Putamen (tissue), 1 donor: Measurements from ENCODE around the gene ANO4.

ENCODE experiments used
- DNase-seq: peaks from one replicate; pipeline ENCODE4 v3.0.0-alpha.2; 2016; ENCODE audit warnings: low spot score

ANO4 gene

DNA sequence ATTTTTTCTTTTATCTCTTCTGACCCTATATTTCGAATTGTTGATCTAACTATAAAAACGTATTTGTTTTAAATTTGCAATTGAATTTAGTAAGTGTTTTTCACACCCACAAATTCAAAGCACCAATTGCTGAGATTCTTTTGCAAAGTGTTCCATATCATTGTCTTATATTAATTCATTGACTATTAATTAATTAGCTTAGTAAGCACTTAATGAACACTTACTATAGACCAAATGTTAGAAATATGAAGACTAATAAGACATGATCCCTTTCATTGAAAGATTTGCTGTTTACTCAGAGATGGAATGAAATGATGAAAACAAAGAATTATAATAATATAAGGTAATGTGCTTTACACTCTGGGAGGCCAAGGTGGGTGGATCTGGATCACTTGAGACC, 14.2 kb downstream of the ANO4 start:
- no peak for DNase-seq

GRCh38 chr12:100820314-100820713, 25.7 kb downstream of the ANO4 start:
- no peak for DNase-seq

GRCh38 chr12:100823963-100824362, 29.4 kb downstream of the ANO4 start:
- DNase-seq, result no peak

- DNase-seq, result peak; percentile 59
Observed at GRCh38 chr12:100824476-100824875, 29.9 kb downstream of the ANO4 start.

GRCh38 chr12:100826323-100826722, 31.7 kb downstream of the ANO4 start:
- DNase-seq, result peak; percentile 55

DNA sequence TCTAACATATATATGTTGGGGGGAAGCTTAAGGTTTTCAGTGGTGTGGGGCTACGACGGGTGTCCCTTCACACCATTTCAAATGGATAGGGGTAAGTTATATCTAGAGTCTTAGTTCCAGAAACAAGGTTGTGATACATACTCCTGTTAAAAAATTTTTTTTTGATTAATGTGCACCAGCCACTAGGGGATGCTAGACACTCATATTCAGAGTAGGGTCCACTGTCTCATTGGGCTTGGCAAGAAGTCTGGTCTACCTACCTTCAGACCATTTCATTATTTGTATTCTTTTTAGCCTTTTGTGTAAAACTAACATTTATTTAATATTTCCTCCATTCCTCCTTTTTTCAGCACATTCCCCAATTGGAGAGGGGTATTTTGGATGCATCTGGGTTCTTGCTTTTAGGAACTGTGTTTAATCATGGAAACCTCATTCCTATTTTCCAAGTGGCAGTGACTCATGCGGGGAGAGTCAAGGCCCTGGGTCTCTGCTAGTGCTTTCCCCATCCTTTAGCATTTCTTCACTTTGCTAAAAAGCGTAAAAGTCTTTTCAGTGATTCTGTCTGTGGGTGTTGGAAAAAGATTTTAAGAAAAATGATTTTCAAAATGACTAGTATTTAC, 33.4 kb downstream of the ANO4 start:
- peak; percentile 42 for DNase-seq

- no peak for DNase-seq
Observed at GRCh38 chr12:100830003-100830795, 35.6 kb downstream of the ANO4 start.

GRCh38 chr12:100833282-100833681, 38.7 kb downstream of the ANO4 start:
- no peak for DNase-seq

GRCh38 chr12:100840748-100841147, 46.2 kb downstream of the ANO4 start:
- no peak for DNase-seq

DNA sequence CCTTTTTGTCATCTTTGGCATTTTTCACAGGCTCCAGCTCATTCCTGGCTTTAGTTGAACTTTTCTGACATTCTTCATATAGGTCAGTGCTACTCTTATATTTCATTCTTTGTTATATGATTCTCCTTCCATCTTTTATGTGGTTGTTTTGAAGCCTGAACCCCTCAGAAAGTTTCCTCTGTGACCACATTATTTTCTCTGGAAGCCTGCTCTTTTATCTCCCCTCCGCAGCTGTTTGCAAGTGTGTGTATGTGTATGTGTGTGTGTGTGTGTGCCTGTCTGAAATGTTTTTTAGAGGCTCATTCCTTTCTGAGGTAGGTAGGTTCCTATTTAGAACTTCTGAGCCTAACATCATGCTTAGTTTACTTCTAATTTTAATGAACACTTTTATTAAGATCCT, 47.6 kb downstream of the ANO4 start:
- DNase-seq, result no peak

DNA sequence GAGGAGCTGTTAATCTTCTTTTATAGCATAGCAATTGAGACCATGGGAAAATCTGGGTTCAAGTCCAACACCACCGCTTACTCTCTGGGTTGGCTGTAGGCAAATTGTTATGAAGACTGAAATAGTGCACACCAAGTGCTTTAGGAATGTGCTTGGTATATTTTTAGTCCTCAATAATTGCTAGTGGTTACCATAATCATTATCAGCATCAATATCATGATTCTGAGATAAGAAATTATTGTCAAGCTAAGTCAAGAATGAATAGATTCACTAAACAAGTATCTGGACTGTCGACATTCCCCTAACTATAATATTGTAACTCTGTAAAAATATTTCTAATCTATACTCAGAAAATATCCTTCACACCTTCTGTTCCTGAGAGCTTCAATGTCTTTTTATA, 48.5 kb downstream of the ANO4 start:
- DNase-seq, result no peak

DNA sequence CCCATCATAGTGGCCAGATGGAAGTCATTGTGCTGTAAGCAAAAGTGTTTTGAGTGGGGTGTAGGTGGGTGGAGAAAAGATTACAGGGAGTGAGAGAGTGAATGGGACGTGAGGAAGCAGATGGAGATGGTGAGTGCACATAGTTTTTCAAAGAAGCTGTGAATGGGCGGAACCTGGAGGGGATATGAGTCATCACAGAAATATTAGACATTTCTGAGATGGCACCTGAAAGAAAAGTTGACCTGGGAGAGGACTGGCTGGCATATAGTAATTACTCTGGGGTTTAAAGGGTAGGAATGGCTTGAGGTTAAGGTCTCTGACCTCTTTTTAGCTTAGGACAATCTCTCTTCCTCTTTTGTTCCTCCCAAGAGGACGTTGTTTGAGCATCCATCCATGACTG, 50.5 kb downstream of the ANO4 start:
- no peak for DNase-seq

GRCh38 chr12:100851637-100852036, 57.1 kb downstream of the ANO4 start:
- DNase-seq, result no peak

DNA sequence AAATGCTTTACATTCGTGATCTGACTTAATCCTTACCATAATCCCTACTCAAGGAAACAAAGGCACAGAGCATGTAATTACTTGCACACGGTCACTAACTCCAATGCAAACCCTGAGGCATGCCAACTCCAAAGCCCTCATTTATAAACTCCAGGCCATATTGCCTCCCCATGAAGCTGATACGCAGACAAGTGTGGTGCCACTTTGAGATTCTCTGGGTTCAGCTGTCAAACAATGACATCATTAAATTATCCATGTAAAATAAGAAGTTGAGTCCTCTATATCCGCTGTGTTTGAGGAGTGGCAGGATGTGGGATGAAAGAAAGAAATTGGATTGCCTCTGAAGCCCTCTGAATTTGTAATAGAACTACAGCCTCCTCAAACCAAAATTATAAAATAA, 62.8 kb downstream of the ANO4 start:
- no peak for DNase-seq

DNA sequence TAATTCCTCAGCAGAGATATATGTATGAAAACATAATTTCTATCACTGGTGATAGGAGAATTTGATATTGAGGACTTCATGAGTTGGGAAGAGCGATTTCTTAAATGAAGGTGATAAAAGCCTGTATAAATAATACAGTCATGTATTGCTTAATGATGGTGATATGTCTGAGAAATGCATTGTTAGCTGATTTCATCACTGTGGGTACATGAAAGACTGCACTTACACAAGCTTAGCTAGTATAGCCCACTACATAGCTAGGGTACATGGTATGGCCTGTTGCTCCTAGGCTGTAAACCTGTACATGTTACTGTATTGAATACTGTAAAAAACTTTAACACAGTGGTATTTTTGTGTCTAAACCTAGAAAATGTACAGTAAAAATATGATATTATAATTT, 63.4 kb downstream of the ANO4 start:
- no peak for DNase-seq

DNA sequence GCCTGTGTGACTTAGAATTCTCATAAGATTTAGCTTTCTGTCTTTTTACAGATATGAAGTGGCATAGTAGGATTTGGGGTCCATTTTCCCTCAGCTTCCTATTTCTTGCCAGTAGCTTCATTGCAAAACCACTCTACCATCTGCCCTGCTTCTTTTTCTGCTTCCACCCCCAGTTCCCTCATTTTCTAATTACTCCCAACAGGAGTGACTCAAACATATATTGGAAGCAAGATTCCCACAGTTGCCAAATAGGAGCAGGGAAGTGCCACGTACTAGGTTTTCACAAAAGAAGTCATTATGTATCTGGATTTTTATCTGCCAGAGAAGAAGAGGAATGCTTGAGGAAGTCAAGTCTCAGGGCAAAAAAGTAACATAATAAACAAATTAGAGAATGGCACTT, 64.1 kb downstream of the ANO4 start:
- no peak for DNase-seq

- DNase-seq, result no peak
Observed at GRCh38 chr12:100859063-100859627, 64.6 kb downstream of the ANO4 start.

GRCh38 chr12:100860611-100861010, 66.0 kb downstream of the ANO4 start:
- DNase-seq, result no peak

DNA sequence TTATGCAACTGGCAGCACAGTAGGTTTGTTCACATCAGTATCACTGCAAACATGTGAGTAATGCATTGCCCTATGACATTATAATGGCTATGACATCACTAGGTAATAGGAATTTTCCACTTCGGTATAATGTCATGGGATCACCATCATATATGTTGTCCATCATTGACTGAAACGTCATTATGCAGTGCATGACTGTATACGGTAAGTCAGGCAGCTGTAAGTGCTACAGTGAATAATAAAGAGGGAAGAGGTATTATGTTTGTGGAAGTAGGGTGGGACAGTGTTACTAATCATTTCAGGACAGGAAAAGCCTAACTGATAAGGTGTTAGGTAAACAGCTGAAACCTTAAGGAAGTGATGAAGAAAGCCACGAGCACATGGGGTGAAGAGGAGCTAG, 68.1 kb downstream of the ANO4 start:
- DNase-seq, result no peak

DNA sequence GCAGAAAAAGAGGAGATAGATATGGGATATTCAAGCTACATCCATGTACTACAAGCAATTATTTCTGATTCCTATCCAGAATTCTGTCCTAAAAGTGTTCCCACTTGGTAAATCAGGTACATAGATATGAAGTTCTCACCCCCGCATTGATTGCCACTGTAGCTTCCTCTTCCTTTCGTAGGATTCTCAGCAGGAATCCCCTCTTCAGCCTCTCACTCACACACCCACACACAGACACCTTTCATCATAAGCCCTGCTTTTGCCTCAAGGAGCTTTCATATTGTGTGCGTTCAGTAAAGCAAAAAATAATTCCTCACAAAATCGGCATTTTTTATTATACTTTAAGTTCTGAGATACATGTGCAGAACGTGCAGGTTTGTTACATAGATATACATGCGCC, 69.8 kb downstream of the ANO4 start:
- DNase-seq, result peak; percentile 27

DNA sequence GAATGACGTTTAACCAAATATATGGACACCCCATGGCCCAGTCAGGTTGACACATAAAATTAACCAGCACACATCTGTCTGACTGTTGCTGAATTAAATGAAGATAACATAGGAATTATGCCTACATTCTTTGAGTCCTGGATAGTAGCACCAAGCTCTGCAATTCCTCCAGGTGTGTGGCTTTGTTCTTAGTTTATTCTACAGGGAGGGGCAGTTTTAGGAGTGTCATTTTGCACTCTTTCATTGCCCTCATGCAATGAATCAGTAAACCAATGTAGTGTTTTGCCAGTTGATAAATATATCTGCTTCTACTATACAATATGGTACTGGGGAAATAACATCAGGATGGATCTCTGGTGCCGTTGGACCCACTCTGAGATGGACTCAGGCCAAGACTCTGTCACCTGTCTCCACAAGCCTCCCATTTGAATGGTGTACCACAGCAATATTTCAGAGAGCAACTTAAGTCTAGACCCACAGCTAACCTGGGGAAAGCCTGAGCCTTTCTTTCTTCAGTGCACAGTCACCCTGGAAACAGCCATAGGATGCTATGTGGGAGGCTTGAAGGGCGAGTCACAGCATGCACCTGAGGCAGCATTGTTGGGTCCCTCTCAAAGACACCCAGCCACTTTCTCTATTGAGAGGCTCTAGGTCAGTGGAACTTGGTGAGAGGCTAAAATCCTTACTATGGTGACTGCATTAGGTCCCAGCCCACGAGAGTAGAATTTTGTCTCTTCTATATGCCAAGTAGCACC, 73.2 kb downstream of the ANO4 start:
- no peak for DNase-seq

DNA sequence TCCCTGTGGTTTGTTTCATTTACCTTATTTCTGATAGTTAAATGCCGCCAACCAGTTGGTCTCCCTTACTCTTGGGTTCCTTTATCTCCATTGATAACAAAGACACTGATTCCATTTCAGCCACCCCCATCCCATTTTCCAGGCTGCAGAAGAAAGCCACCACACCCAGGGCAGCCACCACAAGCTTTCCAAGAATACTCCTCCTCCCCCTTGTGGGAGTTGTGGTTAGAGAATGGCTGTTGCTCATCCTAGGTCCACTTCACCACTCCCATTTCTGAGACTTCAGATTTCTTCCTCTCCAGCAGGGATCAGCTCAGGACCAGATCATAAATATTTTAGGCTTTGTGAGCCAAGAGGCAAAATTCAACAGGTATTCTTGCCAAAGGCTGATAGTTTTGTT, 73.9 kb downstream of the ANO4 start:
- no peak for DNase-seq

DNA sequence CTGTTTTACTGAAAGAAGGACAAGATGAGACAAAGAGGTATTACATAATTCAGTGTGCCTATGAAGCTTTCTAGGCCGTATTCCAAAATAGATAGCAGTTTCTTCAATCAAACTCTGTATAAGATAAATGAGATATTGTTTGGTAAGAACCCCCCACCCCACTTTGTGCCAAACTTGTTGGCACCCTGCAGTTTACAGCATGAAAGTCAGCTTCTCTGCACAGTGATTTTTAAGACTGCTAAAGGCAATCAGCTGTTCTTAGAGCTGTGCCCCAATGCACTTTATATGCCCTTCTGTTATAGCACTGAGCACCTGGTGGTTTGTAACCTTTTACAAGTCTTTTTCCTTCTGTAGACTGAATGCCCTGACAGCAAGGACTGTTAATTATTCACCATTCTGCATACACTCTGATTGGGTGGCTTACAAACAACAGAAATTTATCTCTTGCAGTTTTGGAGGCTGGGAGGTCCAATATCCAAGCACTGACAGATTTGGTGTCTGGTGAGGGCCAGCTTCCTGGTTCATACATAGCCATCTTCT, 76.7 kb downstream of the ANO4 start:
- DNase-seq, result no peak
